Measurements from ENCODE around the gene MBNL1. TPM values are rescaled to one million over a fixed set of nuclear protein-coding genes. Genes with fewer than 3 reads are reported as not detected.

MBNL1 gene
- total RNA-seq, 1 donor from 2014 or later = 719 TPM

DNA sequence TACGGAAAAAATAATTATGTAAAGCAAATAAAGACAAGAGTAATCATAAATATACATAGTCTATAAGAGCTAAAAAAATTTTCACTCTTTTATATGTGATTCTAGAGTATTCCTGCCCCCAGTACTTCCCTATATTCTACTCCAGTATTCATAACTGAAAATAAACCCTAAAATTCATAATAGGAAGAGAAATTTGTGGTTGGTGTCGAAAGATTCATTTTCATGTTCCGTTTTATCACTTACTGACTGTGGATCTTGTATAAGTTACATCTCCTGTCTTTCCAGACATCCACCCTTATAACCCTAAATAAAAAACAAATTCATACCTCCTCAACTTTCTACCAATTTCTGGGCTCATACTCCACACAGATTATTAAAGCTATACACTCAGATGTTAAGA is 16.0 kb upstream of the MBNL1 start:
- no peak for DNase-seq (ENCODE audit: low spot score)

DNA sequence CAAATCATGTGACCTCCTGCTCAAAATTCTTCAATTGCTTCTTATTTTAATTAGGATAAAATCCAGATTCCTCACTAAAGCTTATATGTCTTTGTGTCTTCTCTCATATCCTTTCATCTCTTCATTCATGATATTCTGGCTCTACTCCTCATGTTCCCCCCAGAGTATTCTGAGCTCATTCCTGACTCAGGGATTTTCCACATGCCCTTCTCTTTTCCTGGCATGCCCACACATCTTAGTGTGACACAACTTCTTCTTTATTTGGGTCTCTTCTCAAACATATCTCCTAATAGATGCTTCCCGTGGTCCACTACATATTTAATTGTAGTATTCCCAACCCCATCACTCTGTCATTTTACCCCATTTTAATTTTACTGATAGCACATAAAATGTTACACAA is 15.2 kb upstream of the MBNL1 start:
- DNase-seq (ENCODE audit: low spot score) = no peak

DNA sequence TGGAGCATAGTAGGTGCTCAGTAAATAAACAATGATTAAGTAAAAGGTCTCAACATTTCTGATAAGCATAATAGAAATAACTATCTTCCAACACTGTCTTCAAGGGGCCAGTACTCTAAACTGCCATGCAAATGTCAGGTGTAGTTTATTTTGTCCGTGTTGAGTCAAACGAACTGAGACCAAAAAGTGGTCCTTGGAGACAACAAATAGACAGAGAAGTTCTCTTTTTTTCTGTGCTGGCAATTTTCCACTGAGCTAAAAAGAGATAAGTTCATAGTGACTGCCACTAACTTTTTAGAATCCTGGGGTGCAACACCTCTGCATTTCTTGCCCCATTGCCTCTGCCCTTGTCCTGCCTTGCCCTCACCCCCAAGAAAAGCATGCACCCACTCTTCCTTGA is 14.7 kb upstream of the MBNL1 start:
- no peak for DNase-seq (ENCODE audit: low spot score)

DNA sequence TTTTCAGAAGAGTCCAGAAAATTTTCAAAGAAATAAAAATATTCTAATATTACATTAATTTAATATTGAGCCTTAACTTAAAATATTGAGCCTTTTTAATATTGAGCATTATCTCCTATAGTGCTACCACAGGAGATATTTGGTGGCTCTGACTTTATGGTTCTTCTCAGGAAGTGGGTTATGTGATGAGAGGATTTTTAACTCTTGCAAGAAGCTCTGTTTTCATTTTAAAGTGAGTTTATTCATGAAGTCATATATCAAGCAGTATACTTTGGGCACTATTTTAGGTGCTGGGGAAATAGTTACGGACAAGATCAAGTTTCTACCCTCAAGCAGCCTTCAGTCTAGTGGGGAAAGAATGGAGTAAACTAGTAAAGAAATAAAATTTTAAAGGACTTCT is 13.4 kb upstream of the MBNL1 start:
- no peak for DNase-seq (ENCODE audit: low spot score)

DNA sequence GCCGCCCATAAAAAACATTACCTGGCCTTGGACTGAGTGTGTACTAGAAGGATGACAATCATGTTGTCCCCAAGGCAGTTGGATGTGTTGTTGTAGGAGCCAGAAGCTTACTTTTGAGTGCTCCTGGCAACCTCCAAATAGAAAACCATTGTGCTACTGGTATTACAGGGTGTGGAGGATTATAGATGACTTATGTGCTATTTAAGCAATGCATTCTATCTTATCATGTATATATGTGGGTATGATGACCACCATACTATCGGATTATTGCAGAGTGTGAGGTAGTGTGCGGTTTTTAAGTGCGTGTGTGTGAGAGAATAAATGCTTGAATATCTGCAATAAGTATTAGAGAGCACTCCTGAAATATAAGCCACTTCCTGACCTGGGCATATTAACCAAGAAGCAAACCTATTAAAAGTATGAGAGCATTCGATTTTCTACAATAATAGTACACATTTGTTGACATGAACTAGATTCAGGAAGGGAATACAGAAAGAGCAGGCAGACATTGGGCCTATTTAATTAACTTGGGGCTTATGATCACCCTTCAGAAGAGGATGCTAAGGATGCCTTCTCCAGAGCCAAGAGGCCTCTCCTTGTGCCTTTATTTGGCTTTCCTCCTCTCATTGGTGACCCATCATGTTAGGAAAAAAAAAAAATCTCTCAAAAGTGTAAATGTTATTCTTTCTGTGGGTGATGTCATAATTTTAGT is 11.7 kb upstream of the MBNL1 start:
- no peak for DNase-seq (ENCODE audit: low spot score)

DNA sequence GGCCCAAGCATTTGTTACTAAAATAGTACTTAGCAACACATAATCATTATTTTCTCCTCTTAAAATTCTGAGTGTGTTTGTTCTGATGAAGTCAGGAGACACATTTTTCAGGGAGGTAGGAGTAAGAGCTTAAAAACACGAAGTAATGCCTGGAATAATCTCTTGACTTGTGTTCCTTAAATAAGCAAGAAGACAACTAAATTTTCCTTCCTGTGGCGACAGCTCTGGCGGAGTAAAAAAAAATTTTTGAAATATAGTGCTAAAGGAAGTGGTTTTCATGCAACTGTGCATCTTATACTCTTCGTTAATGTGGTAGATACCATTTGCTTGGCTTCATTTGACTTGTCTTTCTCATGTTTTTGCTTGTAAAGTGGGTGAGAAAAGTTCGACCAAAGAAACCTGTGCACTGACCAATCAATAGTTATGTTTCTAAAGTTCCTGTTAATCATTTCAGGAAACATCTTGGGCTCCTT is 11.1 kb upstream of the MBNL1 start:
- DNase-seq (ENCODE audit: low spot score) = no peak

DNA sequence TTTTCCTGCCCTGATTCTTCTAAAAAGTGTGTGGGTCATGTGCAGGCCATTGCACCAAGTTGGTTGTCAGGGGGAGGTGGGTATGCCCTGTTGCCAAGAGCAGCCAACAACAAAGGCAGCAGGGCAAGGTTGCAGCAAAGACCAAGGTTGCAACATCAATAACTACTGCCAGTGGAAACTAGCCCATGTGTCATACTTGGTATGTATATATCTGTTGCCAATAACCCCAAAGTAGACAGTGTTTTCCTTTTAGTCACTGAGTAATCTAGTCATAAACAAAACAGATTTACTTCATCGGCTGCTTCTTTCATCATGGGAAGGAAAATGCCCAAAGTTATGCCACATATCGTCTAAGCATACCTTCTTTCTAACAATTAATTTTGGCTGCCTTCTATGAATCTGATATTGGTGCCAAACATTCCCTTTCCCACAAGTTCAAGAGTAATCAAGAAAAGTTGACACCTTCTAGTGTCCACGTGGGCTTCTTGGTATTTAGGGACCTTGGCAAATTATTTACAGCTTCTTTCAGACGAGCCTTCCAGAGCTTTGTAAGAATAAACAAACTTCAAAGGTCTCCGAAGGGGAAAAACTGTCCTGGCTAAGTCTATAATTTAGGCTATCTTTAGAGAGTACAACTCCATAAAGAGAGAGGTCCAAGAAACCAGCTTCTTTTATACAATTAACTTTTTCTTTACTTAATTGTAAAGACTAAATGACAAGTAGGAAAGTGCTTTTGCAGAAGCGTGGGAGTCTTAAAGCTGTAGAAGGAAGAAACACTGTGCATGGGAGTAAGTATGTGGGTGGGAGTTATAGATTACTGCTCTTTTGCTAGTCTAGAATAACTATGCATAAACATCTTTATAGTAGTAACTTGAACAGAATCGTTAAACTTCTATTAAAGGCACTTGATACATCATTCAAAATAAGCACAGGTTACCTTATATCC is 10.0 kb upstream of the MBNL1 start:
- DNase-seq (ENCODE audit: low spot score) = no peak

DNA sequence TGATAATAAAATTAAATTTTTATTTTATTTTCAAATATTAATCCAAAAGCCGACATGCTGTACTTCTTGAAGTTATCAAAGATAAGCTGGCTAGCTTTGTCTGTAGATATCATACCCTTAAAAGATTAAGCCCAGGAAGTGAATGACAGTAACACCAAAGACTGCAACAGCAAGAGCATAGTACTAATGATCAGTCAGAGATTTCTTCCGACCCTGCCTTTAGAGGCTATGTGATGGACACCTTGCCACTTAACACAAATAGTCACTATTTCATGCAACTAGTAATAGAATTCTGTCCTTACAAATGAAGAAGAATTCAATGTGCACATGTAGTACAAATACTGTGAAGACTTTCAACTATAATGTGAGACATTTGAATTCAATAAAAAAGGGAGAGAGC is 9.3 kb upstream of the MBNL1 start:
- DNase-seq (ENCODE audit: low spot score) = no peak

DNA sequence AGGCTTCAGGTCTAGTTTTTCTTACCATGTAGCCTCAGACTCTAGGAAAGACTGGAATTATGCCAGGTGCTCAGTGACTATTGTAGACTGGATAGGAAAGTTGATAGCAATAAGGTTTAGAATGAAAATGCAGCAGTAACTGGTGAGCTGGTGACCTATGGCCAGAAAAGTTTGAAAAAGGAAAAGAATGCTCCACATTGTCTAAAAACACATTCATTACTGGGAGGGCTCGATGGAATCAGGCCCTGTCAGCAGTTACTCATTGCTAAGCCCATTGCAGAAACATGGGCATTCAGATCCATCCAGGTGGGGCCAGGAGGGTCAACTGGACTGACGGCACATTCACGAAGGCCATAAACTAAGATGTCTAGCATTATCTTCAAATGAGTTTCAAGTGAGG is 8.7 kb upstream of the MBNL1 start:
- no peak for DNase-seq (ENCODE audit: low spot score)

DNA sequence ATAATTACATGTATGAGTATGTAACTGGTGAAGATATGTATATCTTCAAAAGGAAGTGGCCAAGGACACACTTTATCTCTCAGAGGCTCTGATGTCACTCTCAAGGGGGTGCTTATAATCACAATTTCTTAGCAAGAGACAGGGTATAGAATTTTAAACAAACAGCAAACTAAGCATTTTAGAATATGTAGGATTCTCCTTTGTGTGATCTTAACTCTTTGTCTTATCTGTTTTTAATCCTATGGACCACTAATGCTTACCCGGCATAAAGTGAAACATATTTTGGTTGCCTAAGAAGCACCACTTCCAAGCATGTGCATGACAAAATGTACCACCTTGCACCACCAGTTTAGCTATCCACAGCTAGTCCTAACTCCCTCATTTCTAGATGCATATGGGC is 8.2 kb upstream of the MBNL1 start:
- DNase-seq (ENCODE audit: low spot score) = no peak

DNA sequence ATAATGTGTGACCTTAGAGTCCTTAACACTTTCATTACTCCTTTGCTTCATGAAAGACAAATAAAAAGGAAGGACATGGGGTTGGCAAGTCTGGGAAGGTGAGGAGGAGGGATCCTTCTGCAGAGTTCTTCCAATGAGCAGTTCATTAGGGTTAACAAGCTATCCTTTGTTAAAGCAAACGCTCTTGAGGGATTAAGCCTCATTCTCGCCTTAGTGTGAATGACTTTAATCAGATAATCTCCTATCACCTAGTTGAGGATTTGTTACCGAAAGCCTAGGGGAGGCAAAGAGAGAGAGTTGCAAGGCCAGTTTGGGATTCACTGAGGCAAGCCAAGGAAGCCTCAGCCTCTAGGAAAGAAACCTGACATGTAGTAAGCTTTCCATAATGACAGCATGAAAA is 7.4 kb upstream of the MBNL1 start:
- no peak for DNase-seq (ENCODE audit: low spot score)

DNA sequence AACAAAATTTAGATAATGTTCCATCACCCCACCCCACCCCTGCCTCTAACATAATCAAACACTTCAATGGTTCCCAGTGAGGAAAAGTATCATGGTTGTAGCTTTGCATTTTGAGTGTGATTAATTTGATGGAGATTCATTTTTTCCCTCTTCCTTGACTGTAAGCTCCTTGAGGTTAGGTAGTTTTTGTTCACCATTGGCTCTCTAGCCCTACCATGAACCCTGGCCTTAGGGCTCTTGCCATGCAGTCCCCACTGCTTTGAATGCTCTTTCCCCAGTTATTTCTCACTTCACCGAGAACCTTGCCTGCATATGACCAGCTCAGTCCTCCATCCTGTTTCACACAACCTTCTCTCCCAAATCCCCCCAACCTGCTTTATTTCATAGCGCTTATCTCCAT is 5.0 kb upstream of the MBNL1 start:
- no peak for DNase-seq (ENCODE audit: low spot score)

DNA sequence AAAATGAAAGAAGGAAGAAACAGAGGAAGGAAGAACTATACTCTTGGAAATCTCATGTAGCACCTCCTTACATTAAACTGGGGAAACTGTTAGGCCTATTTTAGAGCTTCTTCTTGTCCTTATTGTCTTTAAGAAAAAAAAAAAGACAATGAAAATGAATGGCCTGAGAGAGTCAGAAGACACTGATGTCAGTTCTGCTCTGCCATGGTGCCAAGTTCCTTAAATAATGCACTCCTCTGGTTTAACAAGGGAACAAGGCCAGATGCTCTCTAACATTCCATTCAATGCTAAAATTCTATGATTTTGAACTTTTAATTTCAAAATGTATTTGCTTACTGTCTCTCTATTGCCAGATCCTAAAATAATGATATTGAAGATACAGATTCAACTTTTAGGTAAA is 4.4 kb upstream of the MBNL1 start:
- no peak for DNase-seq (ENCODE audit: low spot score)

DNA sequence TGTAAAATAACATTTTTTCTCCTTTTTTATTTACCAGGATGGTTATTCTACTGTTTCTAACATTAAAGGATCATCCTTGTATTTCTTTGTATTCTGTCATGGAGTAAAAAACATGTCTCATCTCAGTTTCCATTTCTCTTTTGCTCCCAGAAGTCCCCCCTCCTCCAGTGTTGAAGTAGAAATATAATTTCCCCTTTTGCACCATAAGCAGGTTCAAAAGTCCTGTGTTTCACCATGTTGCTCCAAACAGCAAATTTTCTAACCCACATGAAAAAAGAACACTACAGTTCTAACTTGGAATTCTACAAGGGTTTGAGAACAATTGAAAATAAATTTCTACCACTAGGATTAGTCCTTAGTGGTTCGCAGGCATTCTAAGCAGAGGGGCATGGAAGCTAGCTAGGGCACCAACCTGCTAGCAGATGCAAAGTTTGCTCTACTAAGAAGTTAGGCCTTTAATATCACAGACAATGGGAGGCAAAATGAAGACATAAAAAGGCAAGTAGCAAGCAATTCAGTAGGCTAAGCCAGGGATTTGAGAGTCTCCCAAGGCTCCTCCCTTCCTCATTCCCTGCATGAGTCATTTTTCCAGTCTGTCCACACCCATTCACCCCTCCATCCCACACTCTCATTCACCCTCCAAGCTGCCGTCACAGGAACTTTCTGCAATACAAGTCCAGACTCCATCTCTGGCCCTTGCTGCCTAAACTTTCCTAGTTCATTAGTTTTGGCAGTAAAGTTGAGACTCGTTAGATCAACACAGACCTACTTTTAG is 2.3 kb upstream of the MBNL1 start:
- DNase-seq (ENCODE audit: low spot score) = peak; percentile 90

DNA sequence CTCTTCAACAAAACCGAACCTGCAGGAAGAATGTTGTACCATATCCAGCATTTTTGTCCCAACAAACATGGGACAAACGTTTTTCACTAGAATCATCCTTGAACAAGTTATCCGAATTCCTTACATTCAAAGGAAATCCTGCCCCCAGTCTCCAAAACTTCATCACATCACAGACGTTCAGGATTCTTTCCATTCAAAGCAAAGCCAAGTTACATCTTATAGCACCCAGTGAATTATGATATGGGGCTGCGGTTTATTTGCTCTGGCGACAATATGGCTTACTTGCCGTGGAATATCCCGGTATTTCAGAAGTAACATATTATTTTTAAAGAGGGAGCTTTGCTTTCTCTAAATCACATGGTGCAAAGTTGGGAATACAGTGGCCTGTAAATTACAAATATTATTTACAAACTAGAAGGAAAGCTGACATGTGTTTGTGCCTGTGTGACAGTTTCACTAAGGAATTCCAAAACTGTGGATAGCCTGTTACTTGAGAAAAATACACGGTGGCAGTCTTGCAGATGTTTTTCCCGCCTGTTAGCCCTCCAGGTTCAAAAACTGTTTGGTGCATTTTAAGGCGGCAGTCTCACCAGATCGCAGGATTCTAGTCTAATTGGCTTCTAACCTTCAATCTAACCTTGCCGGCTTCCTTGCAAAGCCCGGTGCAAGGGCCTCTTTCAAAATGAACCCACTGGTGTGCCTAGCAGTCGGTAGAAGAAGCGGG is 736 bp upstream of the MBNL1 start:
- DNase-seq (ENCODE audit: low spot score) = peak; percentile 59

DNA sequence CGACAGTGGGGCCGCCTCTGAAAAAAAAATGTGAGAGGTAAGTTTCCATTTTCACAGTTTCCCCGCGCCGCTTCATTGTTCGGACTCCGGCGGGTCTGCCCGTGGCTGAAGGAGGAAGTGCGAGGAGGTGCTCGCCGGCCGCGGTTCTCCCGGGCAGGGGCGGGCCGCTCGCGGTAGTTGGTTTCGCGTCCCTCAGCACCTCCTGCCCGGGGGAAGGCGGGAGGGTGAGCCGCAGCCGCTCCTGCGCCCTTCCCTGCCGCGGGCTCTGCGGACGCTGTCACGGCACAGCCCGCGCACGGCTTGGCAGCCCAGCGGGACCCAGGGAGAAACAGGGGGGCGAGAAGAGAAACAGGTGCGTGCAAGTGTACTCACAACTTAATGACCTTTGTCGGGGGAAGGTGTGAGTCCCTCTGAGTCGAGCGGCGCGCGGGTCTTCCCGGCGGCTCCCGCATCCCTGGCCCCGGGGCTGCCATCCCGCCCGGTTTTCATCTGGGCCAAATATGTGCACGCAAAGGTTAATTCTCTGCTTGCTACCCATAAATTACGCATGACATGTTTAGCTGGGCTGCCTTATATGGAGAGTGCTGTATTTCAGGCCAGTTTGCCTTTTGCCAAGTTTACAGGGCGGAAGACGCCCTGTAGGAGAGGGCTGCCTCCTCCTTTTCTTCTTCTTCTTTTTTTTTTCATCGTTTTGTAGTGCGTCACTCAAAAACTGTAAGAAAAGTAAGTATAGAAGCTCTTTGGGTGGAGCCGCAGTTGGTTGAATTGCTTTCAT is 514 bp downstream of the MBNL1 start:
- DNase-seq (ENCODE audit: low spot score) = peak; percentile 91

DNA sequence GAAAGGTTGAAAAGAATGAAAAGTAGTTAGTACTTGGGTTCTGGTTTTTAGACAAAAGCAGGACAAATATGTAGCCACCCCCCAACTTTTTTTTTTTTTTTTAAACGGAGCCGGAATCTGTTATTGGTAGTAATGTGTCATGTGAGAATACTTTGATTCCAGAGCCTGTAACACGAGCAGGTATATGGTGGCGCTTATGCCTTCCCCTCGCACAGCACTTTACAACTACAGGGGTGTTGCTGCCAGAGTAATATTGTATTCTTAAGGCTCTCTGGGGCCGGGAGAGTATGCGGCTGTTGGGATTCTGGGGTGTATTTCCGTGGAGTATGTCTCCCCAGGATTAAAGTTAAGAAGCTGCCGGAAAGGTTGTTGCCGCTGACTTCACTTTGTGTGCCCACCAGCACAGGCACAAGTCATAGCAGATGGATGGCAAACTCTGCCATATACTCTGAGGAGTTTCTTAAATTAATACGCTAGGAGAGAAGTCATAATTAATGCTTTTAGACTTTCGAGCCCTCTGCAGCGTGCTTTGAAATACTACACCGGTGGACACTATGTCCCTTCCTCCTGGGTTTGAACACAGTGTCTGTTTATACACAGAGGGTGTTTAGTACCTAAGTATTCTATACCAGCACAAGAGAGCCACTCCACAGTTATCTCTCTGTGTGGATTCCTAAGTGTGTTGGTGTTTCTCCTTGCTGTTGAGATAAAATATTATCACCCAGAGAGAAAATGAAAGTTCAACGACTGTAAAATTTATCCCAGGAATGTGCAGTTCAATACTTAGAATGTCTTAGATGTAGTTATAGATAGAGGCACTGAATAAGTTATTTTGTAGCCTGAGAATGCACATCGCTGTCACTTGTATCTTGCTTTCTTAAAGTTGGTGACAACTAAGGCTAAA is 1.4 kb downstream of the MBNL1 start:
- DNase-seq (ENCODE audit: low spot score) = no peak

DNA sequence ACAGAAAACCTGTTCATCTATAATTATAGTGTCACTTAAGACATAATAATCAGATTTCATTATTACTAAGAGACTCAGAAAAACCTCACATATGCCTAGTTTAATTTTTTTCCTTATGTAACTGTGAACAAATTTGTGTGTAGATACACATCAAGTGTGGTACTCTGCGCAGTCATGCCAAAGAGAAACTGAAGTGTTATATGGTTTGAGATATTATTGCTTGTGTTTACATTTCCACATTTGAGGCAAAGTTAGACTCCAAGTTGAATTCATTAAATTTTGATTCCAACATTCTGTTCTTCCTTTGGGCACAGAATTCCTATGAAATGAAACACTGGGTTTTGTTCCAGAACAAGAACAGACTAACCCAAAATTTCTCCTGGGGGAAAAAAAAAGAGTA is 2.2 kb downstream of the MBNL1 start:
- DNase-seq (ENCODE audit: low spot score) = no peak

DNA sequence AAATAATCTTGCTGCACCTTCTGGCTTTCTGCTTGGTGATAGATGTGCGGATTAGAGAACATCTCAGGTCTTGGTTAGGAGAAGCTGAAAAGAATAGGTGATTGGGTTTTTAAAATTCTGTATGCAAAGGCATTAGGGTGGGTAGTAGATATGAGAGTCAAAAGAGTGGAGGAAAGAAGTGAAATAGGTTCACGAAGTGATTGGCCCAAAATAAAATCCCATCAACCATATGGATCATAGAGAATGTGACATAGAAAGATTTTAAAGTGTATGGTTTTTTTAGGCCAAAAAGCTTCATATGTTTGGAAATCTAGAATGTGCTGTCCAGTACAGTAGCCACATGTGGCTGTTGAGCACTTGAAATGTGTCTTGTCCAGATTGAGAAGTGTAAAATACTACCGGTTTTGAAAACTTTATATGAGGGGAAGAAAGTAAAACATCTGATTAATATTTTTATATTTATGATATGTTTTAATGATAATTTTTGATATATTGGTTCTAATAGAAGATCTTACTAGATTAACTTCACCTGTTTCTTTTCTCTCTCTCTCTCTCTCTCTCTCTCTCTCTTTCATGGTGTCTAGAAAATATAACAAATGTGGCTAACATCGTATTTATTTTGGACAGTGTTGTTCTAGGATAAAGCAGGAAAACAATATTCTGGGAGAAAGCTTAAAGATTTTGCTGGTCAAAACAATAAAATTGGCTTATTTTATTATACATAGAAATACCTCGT is 2.9 kb downstream of the MBNL1 start:
- DNase-seq (ENCODE audit: low spot score) = no peak
